HFF-Myc (cell line): ENCODE measurements around the gene PROK2.

Experiments used
- DNase-seq: peaks from one replicate; pipeline ENCODE4 v3.0.0-alpha.2; 2011; ENCODE audit warnings: low read depth; ENCODE audit errors: extremely low read depth
- H3K4me3 ChIP-seq: replicated peaks from 2 replicates; pipeline ENCODE4 v1.5.1; 2011; ENCODE audit warnings: low read depth, mild to moderate bottlenecking, control low read depth, low read length
- CTCF ChIP-seq: IDR thresholded peaks from 2 replicates; pipeline ENCODE4 v1.5.1; 2012; ENCODE audit warnings: mild to moderate bottlenecking, low read depth, low read length, control low read depth; ENCODE audit errors: missing control alignments

Gene PROK2

GRCh38 chr3:71753701-71754609 is 31.0 kb downstream of the PROK2 start, which contains the start of gene GPR27:
GPR27 (plus strand) TSS chr3:71753855; CDS start chr3:71754050, 195 bp downstream.
- TF ChIP-seq CTCF = no peak
- no peak for DNase-seq
- no peak within 1 kb of the TSS for H3K4me3 ChIP-seq

- H3K4me3 ChIP-seq = no peak overlapping the region
- no peak for DNase-seq
- no peak for TF ChIP-seq CTCF
Measured at GRCh38 chr3:71752831-71753700, 31.9 kb downstream of the PROK2 start.

GRCh38 chr3:71751602-71752001 is 33.3 kb downstream of the PROK2 start:
- DNase-seq = no peak
- TF ChIP-seq CTCF = no peak
- H3K4me3 ChIP-seq = no peak overlapping the region

GRCh38 chr3:71744738-71745137 is 40.2 kb downstream of the PROK2 start:
- no peak for TF ChIP-seq CTCF
- no peak overlapping the region for H3K4me3 ChIP-seq
- no peak for DNase-seq

- no peak for DNase-seq
- TF ChIP-seq CTCF = no peak
- H3K4me3 ChIP-seq = no peak overlapping the region
Measured at GRCh38 chr3:71742621-71743020, 42.3 kb downstream of the PROK2 start.

- no peak for DNase-seq
- no peak overlapping the region for H3K4me3 ChIP-seq
- TF ChIP-seq CTCF = no peak
Measured at GRCh38 chr3:71734881-71735280, 50.1 kb downstream of the PROK2 start.
